HepG2 (cell line): ENCODE measurements around the gene ITGA2. TPM values are rescaled to one million over a fixed set of nuclear protein-coding genes. Genes with fewer than 3 reads are reported as not detected.

Source experiments
- ADNP ChIP-seq: sonication (generic); formaldehyde crosslinking; IDR thresholded peaks from 2 replicates; pipeline ENCODE4 v1.4.0; 2020; ENCODE audit warnings: missing genetic modification reagents
- ELF1 ChIP-seq: sonication (generic); formaldehyde crosslinking; IDR thresholded peaks from 2 replicates; pipeline ENCODE4 v1.4.0; 2020; ENCODE audit warnings: missing genetic modification reagents
- ETV5 ChIP-seq: IDR thresholded peaks from 2 replicates; pipeline ENCODE4 v1.6.1; 2018; ENCODE audit warnings: missing biosample characterization, missing genetic modification reagents, inconsistent platforms, borderline replicate concordance
- HOXA9 ChIP-seq: sonication (generic); formaldehyde crosslinking; IDR thresholded peaks from 2 replicates; pipeline ENCODE4 v1.8.1; 2022; ENCODE audit warnings: missing genetic modification reagents, mild to moderate bottlenecking, moderate library complexity, borderline replicate concordance
- KDM6A ChIP-seq: IDR thresholded peaks from 2 replicates; pipeline ENCODE4 v1.6.1; 2016; ENCODE audit warnings: low read depth
- MAF1 ChIP-seq: sonication (generic); formaldehyde crosslinking; IDR thresholded peaks from 2 replicates; pipeline ENCODE4 v1.5.0; 2020; ENCODE audit warnings: missing genetic modification reagents, borderline replicate concordance
- POLR2G ChIP-seq: fragments of 200-400 bp; formaldehyde crosslinking; IDR thresholded peaks from 2 replicates; pipeline ENCODE4 v1.6.1; 2018; ENCODE audit warnings: mild to moderate bottlenecking, low read depth, low read length, moderate library complexity
- ZBTB1 ChIP-seq: sonication (generic); formaldehyde crosslinking; IDR thresholded peaks from 2 replicates; pipeline ENCODE4 v1.4.0; 2020; ENCODE audit warnings: missing genetic modification reagents, borderline replicate concordance
- ZKSCAN8 ChIP-seq: IDR thresholded peaks from 2 replicates; pipeline ENCODE4 v1.6.1; 2016; ENCODE audit warnings: borderline replicate concordance, missing genetic modification reagents, missing compliant biosample characterization
- ZNF260 ChIP-seq: sonication (generic); formaldehyde crosslinking; IDR thresholded peaks from 2 replicates; pipeline ENCODE4 v1.4.0; 2020; ENCODE audit warnings: missing genetic modification reagents, low read depth, mild to moderate bottlenecking, borderline replicate concordance
- ZNF383 ChIP-seq: sonication (generic); formaldehyde crosslinking; IDR thresholded peaks from 2 replicates; pipeline ENCODE4 v1.4.0; 2020; ENCODE audit warnings: missing genetic modification reagents, mild to moderate bottlenecking, borderline replicate concordance
- ZNF788 ChIP-seq: sonication (generic); formaldehyde crosslinking; IDR thresholded peaks from 2 replicates; pipeline ENCODE4 v1.5.0; 2020; ENCODE audit warnings: mild to moderate bottlenecking, missing genetic modification reagents, borderline replicate concordance
- polyA plus RNA-seq, 8 experiments: library from polyadenylated mRNA; depleted of rRNA in 3 of 8; stranded (reverse) in 7 of 8; unstranded in 1 of 8; fragments of >200 nt; fragmentation: Illumina TruSeq in 4 of 8; extraction: Trizol in 4 of 8; gene quantifications; 2 replicates each; pipeline versions ENCODE4 v1.2.1 to v1.2.3, GENCODE V29; 2011 to 2016; ENCODE audit warnings: low read depth in 4 of 8, missing spikeins in 1 of 8, mixed read lengths in 1 of 8; ENCODE audit not compliant: insufficient read depth in 1 of 8
- total RNA-seq, 5 experiments: library from RNA; depleted of rRNA; stranded (reverse); fragments of >200 nt; fragmentation: Illumina TruSeq; extraction: Trizol; gene quantifications; 2 replicates each; pipeline ENCODE4 v1.2.3, GENCODE V29; 2016; ENCODE audit warnings: low read depth in 1 of 5
- TF ChIP-seq, protein P1 (sequence below): sonication (generic); formaldehyde crosslinking; IDR thresholded peaks from 2 replicates; pipeline ENCODE4 v1.4.0; 2020; ENCODE audit warnings: missing genetic modification reagents
- TF ChIP-seq, protein P2 (sequence below): IDR thresholded peaks from 2 replicates; pipeline ENCODE4 v1.6.1; 2016; ENCODE audit warnings: low read depth, missing genetic modification reagents, missing compliant biosample characterization
- TF ChIP-seq, protein P3 (sequence below): sonication (generic); formaldehyde crosslinking; IDR thresholded peaks from 2 replicates; pipeline ENCODE4 v1.4.0; 2020; ENCODE audit warnings: missing genetic modification reagents, low read depth, mild to moderate bottlenecking, borderline replicate concordance
- TF ChIP-seq, protein P4 (sequence below): sonication (generic); formaldehyde crosslinking; IDR thresholded peaks from 2 replicates; pipeline ENCODE4 v1.5.1; 2020; ENCODE audit warnings: missing genetic modification reagents, mild to moderate bottlenecking, borderline replicate concordance
- TF ChIP-seq, protein P5 (sequence below): IDR thresholded peaks from 2 replicates; pipeline ENCODE4 v1.6.1; 2018; ENCODE audit warnings: missing genetic modification reagents, mild to moderate bottlenecking, missing compliant biosample characterization

The ITGA2 gene
- total and polyA plus RNA-seq, 2 of the 13 experiments (the other 11 are each of a cell fraction or from before 2014, with no cell fraction given): 15.8 to 58.3 TPM

DNA sequence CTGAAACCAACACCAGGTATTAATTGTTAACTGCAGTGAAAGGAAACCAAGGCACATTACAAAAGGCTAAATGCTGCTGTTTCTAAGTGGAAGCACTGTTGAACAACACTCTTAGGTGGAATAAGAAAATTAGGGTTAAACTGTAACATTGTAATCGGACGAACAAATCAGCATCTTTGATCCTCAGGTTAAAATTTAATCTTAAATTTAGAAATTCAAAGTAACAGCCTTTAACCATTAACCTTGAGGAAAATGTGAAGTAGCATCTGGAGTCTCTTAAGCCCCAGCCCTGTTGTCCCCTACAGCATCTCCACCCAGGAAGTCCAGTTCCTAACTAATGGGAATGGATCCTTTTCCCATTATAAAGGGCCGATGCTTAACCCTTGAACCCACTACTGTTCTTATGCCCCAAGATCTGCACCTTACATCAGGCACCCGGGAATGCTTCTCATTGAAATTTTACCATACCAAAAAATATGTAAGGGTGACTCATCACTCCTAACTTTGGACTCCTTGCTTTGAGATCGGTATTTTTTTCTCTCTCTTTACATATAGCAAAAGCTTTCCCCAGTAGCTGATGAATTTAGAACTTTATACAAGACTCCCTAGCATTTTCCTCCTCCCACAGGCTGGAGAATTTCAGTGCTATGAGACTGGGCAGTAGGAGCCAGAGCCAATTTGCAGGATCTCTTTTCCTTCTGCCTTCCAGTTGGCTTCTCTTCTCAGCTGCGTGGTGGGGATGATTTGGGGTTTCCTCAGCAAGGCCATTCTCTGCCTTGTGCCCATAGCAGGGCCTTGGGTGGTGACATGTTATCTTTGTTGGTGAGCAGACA is 32.0 kb upstream of the ITGA2 start (continued):
- TF ChIP-seq, protein P1, sequence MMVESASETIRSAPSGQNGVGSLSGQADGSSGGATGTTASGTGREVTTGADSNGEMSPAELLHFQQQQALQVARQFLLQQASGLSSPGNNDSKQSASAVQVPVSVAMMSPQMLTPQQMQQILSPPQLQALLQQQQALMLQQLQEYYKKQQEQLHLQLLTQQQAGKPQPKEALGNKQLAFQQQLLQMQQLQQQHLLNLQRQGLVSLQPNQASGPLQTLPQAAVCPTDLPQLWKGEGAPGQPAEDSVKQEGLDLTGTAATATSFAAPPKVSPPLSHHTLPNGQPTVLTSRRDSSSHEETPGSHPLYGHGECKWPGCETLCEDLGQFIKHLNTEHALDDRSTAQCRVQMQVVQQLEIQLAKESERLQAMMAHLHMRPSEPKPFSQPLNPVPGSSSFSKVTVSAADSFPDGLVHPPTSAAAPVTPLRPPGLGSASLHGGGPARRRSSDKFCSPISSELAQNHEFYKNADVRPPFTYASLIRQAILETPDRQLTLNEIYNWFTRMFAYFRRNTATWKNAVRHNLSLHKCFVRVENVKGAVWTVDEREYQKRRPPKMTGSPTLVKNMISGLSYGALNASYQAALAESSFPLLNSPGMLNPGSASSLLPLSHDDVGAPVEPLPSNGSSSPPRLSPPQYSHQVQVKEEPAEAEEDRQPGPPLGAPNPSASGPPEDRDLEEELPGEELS (CRISPR knock-in tag): peak; percentile 71
- TF ChIP-seq ETV5 (CRISPR knock-in tag): peak; percentile 58; the same call in 1 of the 2 replicates
- TF ChIP-seq ADNP (CRISPR knock-in tag): no peak
- TF ChIP-seq POLR2G: peak; percentile 43; the same call in 1 of the 2 replicates
- TF ChIP-seq, protein P2, sequence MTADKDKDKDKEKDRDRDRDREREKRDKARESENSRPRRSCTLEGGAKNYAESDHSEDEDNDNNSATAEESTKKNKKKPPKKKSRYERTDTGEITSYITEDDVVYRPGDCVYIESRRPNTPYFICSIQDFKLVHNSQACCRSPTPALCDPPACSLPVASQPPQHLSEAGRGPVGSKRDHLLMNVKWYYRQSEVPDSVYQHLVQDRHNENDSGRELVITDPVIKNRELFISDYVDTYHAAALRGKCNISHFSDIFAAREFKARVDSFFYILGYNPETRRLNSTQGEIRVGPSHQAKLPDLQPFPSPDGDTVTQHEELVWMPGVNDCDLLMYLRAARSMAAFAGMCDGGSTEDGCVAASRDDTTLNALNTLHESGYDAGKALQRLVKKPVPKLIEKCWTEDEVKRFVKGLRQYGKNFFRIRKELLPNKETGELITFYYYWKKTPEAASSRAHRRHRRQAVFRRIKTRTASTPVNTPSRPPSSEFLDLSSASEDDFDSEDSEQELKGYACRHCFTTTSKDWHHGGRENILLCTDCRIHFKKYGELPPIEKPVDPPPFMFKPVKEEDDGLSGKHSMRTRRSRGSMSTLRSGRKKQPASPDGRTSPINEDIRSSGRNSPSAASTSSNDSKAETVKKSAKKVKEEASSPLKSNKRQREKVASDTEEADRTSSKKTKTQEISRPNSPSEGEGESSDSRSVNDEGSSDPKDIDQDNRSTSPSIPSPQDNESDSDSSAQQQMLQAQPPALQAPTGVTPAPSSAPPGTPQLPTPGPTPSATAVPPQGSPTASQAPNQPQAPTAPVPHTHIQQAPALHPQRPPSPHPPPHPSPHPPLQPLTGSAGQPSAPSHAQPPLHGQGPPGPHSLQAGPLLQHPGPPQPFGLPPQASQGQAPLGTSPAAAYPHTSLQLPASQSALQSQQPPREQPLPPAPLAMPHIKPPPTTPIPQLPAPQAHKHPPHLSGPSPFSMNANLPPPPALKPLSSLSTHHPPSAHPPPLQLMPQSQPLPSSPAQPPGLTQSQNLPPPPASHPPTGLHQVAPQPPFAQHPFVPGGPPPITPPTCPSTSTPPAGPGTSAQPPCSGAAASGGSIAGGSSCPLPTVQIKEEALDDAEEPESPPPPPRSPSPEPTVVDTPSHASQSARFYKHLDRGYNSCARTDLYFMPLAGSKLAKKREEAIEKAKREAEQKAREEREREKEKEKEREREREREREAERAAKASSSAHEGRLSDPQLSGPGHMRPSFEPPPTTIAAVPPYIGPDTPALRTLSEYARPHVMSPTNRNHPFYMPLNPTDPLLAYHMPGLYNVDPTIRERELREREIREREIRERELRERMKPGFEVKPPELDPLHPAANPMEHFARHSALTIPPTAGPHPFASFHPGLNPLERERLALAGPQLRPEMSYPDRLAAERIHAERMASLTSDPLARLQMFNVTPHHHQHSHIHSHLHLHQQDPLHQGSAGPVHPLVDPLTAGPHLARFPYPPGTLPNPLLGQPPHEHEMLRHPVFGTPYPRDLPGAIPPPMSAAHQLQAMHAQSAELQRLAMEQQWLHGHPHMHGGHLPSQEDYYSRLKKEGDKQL (CRISPR knock-in tag): 0 out of 2 replicates have a peak, but pooled peaks have one; percentile 18
- TF ChIP-seq HOXA9: no peak
- TF ChIP-seq ZKSCAN8 (CRISPR knock-in tag): no peak
- TF ChIP-seq, protein P3, sequence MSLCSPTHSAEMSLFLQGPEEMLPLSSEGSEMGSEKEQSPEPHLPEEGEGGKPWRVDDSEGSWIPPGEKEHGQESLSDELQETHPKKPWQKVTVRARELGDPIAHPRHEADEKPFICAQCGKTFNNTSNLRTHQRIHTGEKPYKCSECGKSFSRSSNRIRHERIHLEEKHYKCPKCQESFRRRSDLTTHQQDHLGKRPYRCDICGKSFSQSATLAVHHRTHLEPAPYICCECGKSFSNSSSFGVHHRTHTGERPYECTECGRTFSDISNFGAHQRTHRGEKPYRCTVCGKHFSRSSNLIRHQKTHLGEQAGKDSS (CRISPR knock-in tag): no peak
- TF ChIP-seq KDM6A: no peak; the same call in 1 of the 2 replicates
- no peak for TF ChIP-seq ZBTB1 (CRISPR knock-in tag)
- TF ChIP-seq, protein P4, sequence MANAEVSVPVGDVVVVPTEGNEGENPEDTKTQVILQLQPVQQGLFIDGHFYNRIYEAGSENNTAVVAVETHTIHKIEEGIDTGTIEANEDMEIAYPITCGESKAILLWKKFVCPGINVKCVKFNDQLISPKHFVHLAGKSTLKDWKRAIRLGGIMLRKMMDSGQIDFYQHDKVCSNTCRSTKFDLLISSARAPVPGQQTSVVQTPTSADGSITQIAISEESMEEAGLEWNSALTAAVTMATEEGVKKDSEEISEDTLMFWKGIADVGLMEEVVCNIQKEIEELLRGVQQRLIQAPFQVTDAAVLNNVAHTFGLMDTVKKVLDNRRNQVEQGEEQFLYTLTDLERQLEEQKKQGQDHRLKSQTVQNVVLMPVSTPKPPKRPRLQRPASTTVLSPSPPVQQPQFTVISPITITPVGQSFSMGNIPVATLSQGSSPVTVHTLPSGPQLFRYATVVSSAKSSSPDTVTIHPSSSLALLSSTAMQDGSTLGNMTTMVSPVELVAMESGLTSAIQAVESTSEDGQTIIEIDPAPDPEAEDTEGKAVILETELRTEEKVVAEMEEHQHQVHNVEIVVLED (CRISPR knock-in tag): no peak
- no peak for TF ChIP-seq ZNF788
- TF ChIP-seq, protein P5, sequence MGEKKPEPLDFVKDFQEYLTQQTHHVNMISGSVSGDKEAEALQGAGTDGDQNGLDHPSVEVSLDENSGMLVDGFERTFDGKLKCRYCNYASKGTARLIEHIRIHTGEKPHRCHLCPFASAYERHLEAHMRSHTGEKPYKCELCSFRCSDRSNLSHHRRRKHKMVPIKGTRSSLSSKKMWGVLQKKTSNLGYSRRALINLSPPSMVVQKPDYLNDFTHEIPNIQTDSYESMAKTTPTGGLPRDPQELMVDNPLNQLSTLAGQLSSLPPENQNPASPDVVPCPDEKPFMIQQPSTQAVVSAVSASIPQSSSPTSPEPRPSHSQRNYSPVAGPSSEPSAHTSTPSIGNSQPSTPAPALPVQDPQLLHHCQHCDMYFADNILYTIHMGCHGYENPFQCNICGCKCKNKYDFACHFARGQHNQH (CRISPR knock-in tag): peak; percentile 14; the same call in 1 of the 2 replicates
- TF ChIP-seq MAF1 (CRISPR knock-in tag): no peak
- no peak for TF ChIP-seq ZNF260 (CRISPR knock-in tag)
- no peak for TF ChIP-seq ZNF383
- no peak for TF ChIP-seq ELF1 (CRISPR knock-in tag)
